ENCODE measurements around the gene PARL. TPM values are rescaled to one million over a fixed set of nuclear protein-coding genes. Genes with fewer than 3 reads are reported as not detected.

Gene PARL
- total RNA-seq, 1 experiment from 2014 or later, result 82.3 TPM

- ATAC-seq (no peak), DNase-seq (ENCODE audit: low read depth, low spot score) (no peak)
- CTCF ChIA-PET, result interaction anchor here (1.2 kb wide), 1 partner anchor 8 kb away, joined by 3 read pairs; the partner anchor contains the start of gene PARL
- H3K4me3 ChIP-seq (ENCODE audit: low read depth in 2 of 2, low read length in 2 of 2), result no peak overlapping the region
- in situ Hi-C loops (cut with HindIII; ENCODE audit: low pct_unique_long_range_greater_than_20kb, low sequenced_read_pairs), result no loop called here
- no peaks in the 10 kb centered on the region for H3K27me3 ChIP-seq (ENCODE audit: control insufficient read depth, insufficient read depth, low read length)
- H3K9me3 ChIP-seq (ENCODE audit: control insufficient read depth, insufficient read depth, low read depth, low read length), result no peaks in the 10 kb centered on the region
- TF ChIP-seq TCF7L2 (IDR thresholded peaks at IDR 0.05; ENCODE audit: low read depth, low read length), result no peak
- TF ChIP-seq CTCF (IDR thresholded peaks at IDR 0.05), result no peak
- TF ChIP-seq SIN3A (IDR thresholded peaks at IDR 0.05; ENCODE audit: borderline replicate concordance, insufficient read depth, low read depth, low read length), result no peak
- no peak for TF ChIP-seq POLR2AphosphoS5 (IDR thresholded peaks at IDR 0.05; ENCODE audit: low read depth, low read length)
- no peak for TF ChIP-seq REST (IDR thresholded peaks at IDR 0.05; ENCODE audit: insufficient read depth in 1 of 2, low read depth in 2 of 2, low read length in 1 of 2)
- no peaks in the 10 kb centered on the region for H3K36me3 ChIP-seq (ENCODE audit: control insufficient read depth, insufficient read depth, low read length)
- no peak overlapping the region for H3K27ac ChIP-seq (ENCODE audit: low read length)
- intact Hi-C loops (cut with micrococcal nuclease; ENCODE audit: unreplicated experiment), result loop anchor here (10.0 kb wide), 1 partner anchor 242 kb away; the partner anchor contains the start of gene EIF2B5
- POLR2A ChIA-PET, result no interaction called here
- H3K4me1 ChIP-seq (ENCODE audit: control insufficient read depth, insufficient read depth, low read length), result no peaks in the 10 kb centered on the region
- no TSS peak for BruUV-seq (replicated peaks)
These were observed 8.0 kb upstream of the PARL start for GRCh38 chr3:183892610-183893214.

DNA sequence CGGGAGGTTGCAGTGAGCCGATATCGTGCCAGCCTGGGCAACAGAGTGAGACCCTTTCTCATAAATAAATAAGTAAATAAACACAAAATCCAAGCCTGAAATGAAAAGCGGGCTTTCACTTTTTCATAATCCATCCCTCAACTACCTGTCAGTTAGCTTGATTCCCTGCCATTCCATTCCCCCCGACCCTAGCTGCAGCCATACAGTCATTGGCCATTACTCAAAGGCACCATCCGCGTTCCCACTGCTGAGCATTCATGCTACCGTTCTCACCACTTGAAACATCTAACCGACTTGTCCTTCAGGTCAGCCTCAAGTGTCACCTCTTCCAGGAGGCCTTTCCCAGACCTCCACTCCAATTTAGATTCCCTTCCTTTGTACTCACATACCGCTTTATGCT, 1.1 kb upstream of the PARL start:
- H3K9me3 ChIP-seq (ENCODE audit: control insufficient read depth, insufficient read depth, low read depth, low read length), result no peaks in the 10 kb centered on the region
- H3K4me1 ChIP-seq (ENCODE audit: control insufficient read depth, insufficient read depth, low read length), result peaks cover 4% of the 10 kb centered on the region; the same call in 1 of the 2 replicates
- H3K27ac ChIP-seq (ENCODE audit: low read length), result no peak overlapping the region
- TF ChIP-seq SIN3A (IDR thresholded peaks at IDR 0.05; ENCODE audit: borderline replicate concordance, insufficient read depth, low read depth, low read length) (no peak), CTCF (IDR thresholded peaks at IDR 0.05) (no peak), POLR2AphosphoS5 (IDR thresholded peaks at IDR 0.05; ENCODE audit: low read depth, low read length) (no peak), TCF7L2 (IDR thresholded peaks at IDR 0.05; ENCODE audit: low read depth, low read length) (no peak), REST (IDR thresholded peaks at IDR 0.05; ENCODE audit: insufficient read depth in 1 of 2, low read depth in 2 of 2, low read length in 1 of 2) (no peak)
- CTCF ChIA-PET, result interaction anchor here (0.6 kb wide), 1 partner anchor 234 kb away, joined by 8 read pairs; no protein-coding TSS in a partner anchor
- DNase-seq (ENCODE audit: low read depth, low spot score) (no peak), ATAC-seq (no peak)
- no peaks in the 10 kb centered on the region for H3K27me3 ChIP-seq (ENCODE audit: control insufficient read depth, insufficient read depth, low read length)
- POLR2A ChIA-PET, result no interaction called here
- H3K4me3 ChIP-seq (ENCODE audit: low read depth in 2 of 2, low read length in 2 of 2), result no peak overlapping the region
- BruUV-seq (replicated peaks), result no TSS peak
- in situ Hi-C loops (cut with HindIII; ENCODE audit: low pct_unique_long_range_greater_than_20kb, low sequenced_read_pairs) (no loop called here), intact Hi-C loops (cut with micrococcal nuclease; ENCODE audit: unreplicated experiment) (no loop called here)
- peaks cover 4% of the 10 kb centered on the region; the same call in 1 of the 2 replicates for H3K36me3 ChIP-seq (ENCODE audit: control insufficient read depth, insufficient read depth, low read length)

All from Panc1 (cell line).